BLaER1 treated with 17β-estradiol and CSF1 and Interleukin-3, amounts not matched to agents 10 nM and 100 nM (cell line): ENCODE data around the gene EYS.
"Not testable (repeated sequence)": the region's sequence is repeated elsewhere in the genome, so short reads cannot be mapped to it uniquely, and the experiment has no call there.

Source experiments
- H3K27ac ChIP-seq, 11 experiments: shearing (Covaris generic); formaldehyde crosslinking; 2 replicates each; pipeline ENCODE4 v1.8.1; 2022
- H3K27me3 ChIP-seq, 11 experiments: shearing (Covaris generic); formaldehyde crosslinking; 2 replicates each; pipeline ENCODE4 v1.8.1; 2022
- H3K36me3 ChIP-seq, 11 experiments: shearing (Covaris generic); formaldehyde crosslinking; 2 replicates each; pipeline ENCODE4 v1.8.1; 2022
- H3K4me1 ChIP-seq, 10 experiments: shearing (Covaris generic); formaldehyde crosslinking; 2 replicates each; pipeline ENCODE4 v1.8.1; 2022
- H3K4me2 ChIP-seq, 11 experiments: shearing (Covaris generic); formaldehyde crosslinking; 2 replicates each; pipeline ENCODE4 v1.8.1; 2022
- H3K4me3 ChIP-seq, 10 experiments: shearing (Covaris generic); formaldehyde crosslinking; 2 replicates each; pipeline ENCODE4 v1.8.1; 2022
- H3K9ac ChIP-seq, 11 experiments: shearing (Covaris generic); formaldehyde crosslinking; 2 replicates each; pipeline ENCODE4 v1.8.1; 2022
- H3K9me3 ChIP-seq, 11 experiments: shearing (Covaris generic); formaldehyde crosslinking; replicated peaks in 1 of 11; 2 replicates each; pipeline ENCODE4 v1.8.1; 2022
- H4K20me1 ChIP-seq, 11 experiments: shearing (Covaris generic); formaldehyde crosslinking; 2 replicates each; pipeline ENCODE4 v1.8.1; 2022
- Cebpa-rat ChIP-seq, 11 experiments: shearing (Covaris generic); IDR thresholded peaks; 2 replicates each; pipeline ENCODE4 v1.8.1; 2022

The EYS gene

GRCh38 chr6:65638047-65638831 lies 68.8 kb downstream of the EYS start:
- Histone ChIP-seq H3K4me3 (no peak overlapping the region), H3K4me1 (peaks cover 0 to 6% (median 0%) of the 10 kb centered on the region in 10 experiments; a peak in 5 of 20 replicates), H3K36me3 (no peaks in the 10 kb centered on the region), H3K9me3 (no peaks in the 10 kb centered on the region), H3K9ac (no peak overlapping the region), H3K27me3 (no peaks in the 10 kb centered on the region), H4K20me1 (no peaks in the 10 kb centered on the region; a peak in 1 of 22 replicates), H3K4me2 (no peak overlapping the region), H3K27ac (no peak overlapping the region)
- no peak for TF ChIP-seq Cebpa-rat (IDR thresholded peaks at IDR 0.05)

GRCh38 chr6:65637289-65638046 lies 69.6 kb downstream of the EYS start:
- no peak overlapping the region for H3K27ac ChIP-seq
- H3K9me3 ChIP-seq = no peaks in the 10 kb centered on the region
- TF ChIP-seq Cebpa-rat (IDR thresholded peaks at IDR 0.05) = no peak
- H3K9ac ChIP-seq = no peak overlapping the region
- H4K20me1 ChIP-seq = no peaks in the 10 kb centered on the region; a peak in 1 of 22 replicates
- no peaks in the 10 kb centered on the region for H3K27me3 ChIP-seq
- peaks cover 0 to 10% (median 0%) of the 10 kb centered on the region in 10 experiments; a peak in 5 of 20 replicates for H3K4me1 ChIP-seq
- no peak overlapping the region for H3K4me2 ChIP-seq
- no peak overlapping the region for H3K4me3 ChIP-seq
- no peaks in the 10 kb centered on the region for H3K36me3 ChIP-seq

- H3K9me3 ChIP-seq = no peaks in the 10 kb centered on the region
- H3K27me3 ChIP-seq = no peaks in the 10 kb centered on the region
- TF ChIP-seq Cebpa-rat (IDR thresholded peaks at IDR 0.05) = no peak
- no peak overlapping the region for H3K9ac ChIP-seq
- H3K4me1 ChIP-seq = peaks cover 0 to 10% (median 0%) of the 10 kb centered on the region in 10 experiments; a peak in 5 of 20 replicates
- no peaks in the 10 kb centered on the region for H3K36me3 ChIP-seq
- H3K4me3 ChIP-seq = no peak overlapping the region
- no peaks in the 10 kb centered on the region; a peak in 1 of 22 replicates for H4K20me1 ChIP-seq
- H3K4me2 ChIP-seq = peak overlapping the region in 3 of 11 experiments; percentile 27 to 61 (median 30); a peak in 6 of 22 replicates
- H3K27ac ChIP-seq = no peak overlapping the region
Measured at GRCh38 chr6:65633501-65633900, 73.5 kb downstream of the EYS start.

GRCh38 chr6:65631711-65632110 lies 75.3 kb downstream of the EYS start:
- H3K4me1 ChIP-seq = peaks cover 0 to 10% (median 0%) of the 10 kb centered on the region in 10 experiments; a peak in 5 of 20 replicates
- H3K36me3 ChIP-seq = no peaks in the 10 kb centered on the region
- TF ChIP-seq Cebpa-rat (IDR thresholded peaks at IDR 0.05) = no peak
- no peaks in the 10 kb centered on the region for H4K20me1 ChIP-seq
- peaks cover 0 to 8% (median 0%) of the 10 kb centered on the region in 11 experiments; a peak in 8 of 22 replicates for H3K9me3 ChIP-seq
- no peak overlapping the region for H3K4me2 ChIP-seq
- H3K4me3 ChIP-seq = no peak overlapping the region
- no peaks in the 10 kb centered on the region for H3K27me3 ChIP-seq
- no peak overlapping the region for H3K9ac ChIP-seq
- no peak overlapping the region for H3K27ac ChIP-seq

GRCh38 chr6:65627434-65627999 lies 79.5 kb downstream of the EYS start:
- H3K4me1 ChIP-seq, H4K20me1 ChIP-seq, H3K4me2 ChIP-seq, H3K4me3 ChIP-seq, H3K9me3 ChIP-seq, H3K27ac ChIP-seq, H3K9ac ChIP-seq, H3K36me3 ChIP-seq, H3K27me3 ChIP-seq: not testable (repeated sequence)

GRCh38 chr6:65627015-65627414 lies 80.0 kb downstream of the EYS start:
- Histone ChIP-seq H3K27ac (no peak overlapping the region), H3K27me3 (no peaks in the 10 kb centered on the region), H3K4me1 (no peaks in the 10 kb centered on the region), H3K9me3 (peaks cover 0 to 8% (median 0%) of the 10 kb centered on the region in 11 experiments; a peak in 8 of 22 replicates), H3K9ac (no peak overlapping the region), H4K20me1 (no peaks in the 10 kb centered on the region), H3K36me3 (no peaks in the 10 kb centered on the region), H3K4me3 (no peak overlapping the region), H3K4me2 (no peak overlapping the region)
- peak in 3 of 11 experiments; percentile 11 to 41 (median 32); a peak in 3 of 22 replicates for TF ChIP-seq Cebpa-rat (IDR thresholded peaks at IDR 0.05)

GRCh38 chr6:65623566-65623965 lies 83.5 kb downstream of the EYS start:
- H3K27me3 ChIP-seq = no peaks in the 10 kb centered on the region
- no peak overlapping the region for H3K27ac ChIP-seq
- no peak for TF ChIP-seq Cebpa-rat (IDR thresholded peaks at IDR 0.05)
- peaks cover 0 to 8% (median 0%) of the 10 kb centered on the region in 11 experiments; a peak in 8 of 22 replicates for H3K9me3 ChIP-seq
- H3K4me3 ChIP-seq = no peak overlapping the region
- H3K36me3 ChIP-seq = no peaks in the 10 kb centered on the region
- no peak overlapping the region for H3K4me2 ChIP-seq
- H3K4me1 ChIP-seq = no peaks in the 10 kb centered on the region
- no peak overlapping the region for H3K9ac ChIP-seq
- no peaks in the 10 kb centered on the region for H4K20me1 ChIP-seq

- no peak overlapping the region for H3K9ac ChIP-seq
- TF ChIP-seq Cebpa-rat (IDR thresholded peaks at IDR 0.05) = no peak
- no peak overlapping the region for H3K4me2 ChIP-seq
- no peaks in the 10 kb centered on the region for H3K9me3 ChIP-seq
- no peaks in the 10 kb centered on the region for H4K20me1 ChIP-seq
- no peaks in the 10 kb centered on the region for H3K27me3 ChIP-seq
- H3K4me3 ChIP-seq = no peak overlapping the region
- H3K36me3 ChIP-seq = no peaks in the 10 kb centered on the region
- H3K4me1 ChIP-seq = no peaks in the 10 kb centered on the region
- no peak overlapping the region for H3K27ac ChIP-seq
Measured at GRCh38 chr6:65610746-65611145, 96.3 kb downstream of the EYS start.

- no peaks in the 10 kb centered on the region for H3K4me1 ChIP-seq
- H4K20me1 ChIP-seq = no peaks in the 10 kb centered on the region
- H3K27ac ChIP-seq = no peak overlapping the region
- no peak overlapping the region for H3K9ac ChIP-seq
- H3K36me3 ChIP-seq = no peaks in the 10 kb centered on the region
- H3K4me2 ChIP-seq = no peak overlapping the region
- no peaks in the 10 kb centered on the region for H3K9me3 ChIP-seq
- no peaks in the 10 kb centered on the region for H3K27me3 ChIP-seq
- no peak overlapping the region for H3K4me3 ChIP-seq
- TF ChIP-seq Cebpa-rat (IDR thresholded peaks at IDR 0.05) = peak in 1 of 11 experiments; percentile 59; a peak in 3 of 22 replicates
Measured at GRCh38 chr6:65595540-65595939, 111.5 kb downstream of the EYS start.
